GM21723 (cell line): ENCODE measurements around the gene GALNT9.

Source experiments
- ATAC-seq: cut with Tn5 transposase; IDR thresholded peaks from one replicate; pipeline ENCODE4 v1.9.1; 2021; ENCODE audit warnings: mild to moderate bottlenecking, moderate library complexity; ENCODE audit not compliant: unreplicated experiment

GALNT9 gene

GRCh38 chr12:132187646-132188450 is 141.5 kb downstream of the GALNT9 start:
- no peak for ATAC-seq

- ATAC-seq, result no peak
These were observed 142.3 kb downstream of the GALNT9 start for GRCh38 chr12:132186857-132187620.

GRCh38 chr12:132186208-132186856 is 143.1 kb downstream of the GALNT9 start:
- ATAC-seq, result no peak

- ATAC-seq, result no peak
These were observed 143.7 kb downstream of the GALNT9 start for GRCh38 chr12:132185705-132186104.

- no peak for ATAC-seq
These were observed 146.6 kb downstream of the GALNT9 start for GRCh38 chr12:132182711-132183365.

- ATAC-seq, result no peak
These were observed 147.1 kb downstream of the GALNT9 start for GRCh38 chr12:132182206-132182710.

GRCh38 chr12:132181570-132182200 is 147.7 kb downstream of the GALNT9 start:
- ATAC-seq, result no peak

GRCh38 chr12:132180648-132181546 is 148.5 kb downstream of the GALNT9 start:
- ATAC-seq, result no peak

- ATAC-seq, result no peak
These were observed 149.7 kb downstream of the GALNT9 start for GRCh38 chr12:132179431-132180362.

- ATAC-seq, result no peak
These were observed 150.5 kb downstream of the GALNT9 start for GRCh38 chr12:132178801-132179401.

- ATAC-seq, result no peak
These were observed 151.1 kb downstream of the GALNT9 start for GRCh38 chr12:132178316-132178715.

GRCh38 chr12:132176920-132177551 is 152.4 kb downstream of the GALNT9 start:
- no peak for ATAC-seq

- no peak for ATAC-seq
These were observed 152.9 kb downstream of the GALNT9 start for GRCh38 chr12:132176385-132176919.

- no peak for ATAC-seq
These were observed 153.6 kb downstream of the GALNT9 start for GRCh38 chr12:132175496-132176384.

- no peak for ATAC-seq
These were observed 154.4 kb downstream of the GALNT9 start for GRCh38 chr12:132174839-132175490.
